NB4 (cell line): ENCODE results near the gene METRN.
A peak's percentile ranks its signal among the peaks of the same experiment; 100 is the strongest.
"Not testable (repeated sequence)": the region's sequence is repeated elsewhere in the genome, so short reads cannot be mapped to it uniquely, and the experiment has no call there.

Source experiments
- DNase-seq: peaks from one replicate; pipeline ENCODE4 v3.0.0; 2010; ENCODE audit warnings: low read depth
- H3K4me3 ChIP-seq: one replicate; pipeline ENCODE4 v1.5.1; 2011; ENCODE audit warnings: mild to moderate bottlenecking, low read depth, low read length, moderate library complexity
- CTCF ChIP-seq: IDR thresholded peaks from one replicate; pipeline ENCODE4 v1.5.1; 2012; ENCODE audit warnings: low read depth, low read length
- MYC ChIP-seq: IDR thresholded peaks from 2 replicates; pipeline ENCODE4 v1.6.1; 2011; ENCODE audit warnings: low read depth, low read length
- POLR2A ChIP-seq: IDR thresholded peaks from 2 replicates; pipeline ENCODE4 v1.6.1; 2011; ENCODE audit warnings: mild to moderate bottlenecking; ENCODE audit not compliant: insufficient read length; ENCODE audit errors: extremely low read depth
- TF ChIP-seq, protein P1 (sequence below): IDR thresholded peaks from 2 replicates; pipeline ENCODE4 v1.6.1; 2011; ENCODE audit warnings: low read depth, low read length

The METRN gene

DNA sequence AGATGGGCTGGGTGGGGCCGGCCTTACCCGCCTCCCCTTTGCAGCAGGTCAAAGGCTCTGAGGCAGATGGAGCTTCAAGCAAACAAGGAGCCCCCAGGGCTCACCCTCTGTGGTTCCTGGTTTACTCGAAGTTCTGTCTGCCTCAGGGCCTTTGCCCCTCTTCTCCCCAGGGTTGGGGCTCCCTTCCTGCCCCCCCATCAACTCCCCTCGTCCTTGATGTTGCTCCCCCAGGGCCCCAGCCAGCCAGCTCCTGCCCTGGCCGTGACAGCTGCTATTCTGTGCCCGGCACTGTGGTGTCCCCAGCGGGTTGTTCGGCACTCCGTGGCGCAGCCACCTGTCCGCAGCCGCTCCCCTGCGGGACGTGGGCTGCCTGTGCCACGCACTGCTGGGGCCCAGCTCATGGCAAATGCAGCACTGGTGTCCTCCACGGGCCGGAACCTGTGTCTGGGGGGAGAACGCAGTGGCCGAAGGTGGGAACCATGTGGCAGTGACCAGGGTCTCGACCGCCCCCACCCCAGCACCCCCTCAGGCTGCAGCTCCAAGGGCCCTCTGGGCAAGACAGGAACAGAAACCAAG is 4.3 kb upstream of the METRN start:
- H3K4me3 ChIP-seq: no peak overlapping the region
- no peak for TF ChIP-seq MYC
- no peak for TF ChIP-seq CTCF
- TF ChIP-seq, protein P1, sequence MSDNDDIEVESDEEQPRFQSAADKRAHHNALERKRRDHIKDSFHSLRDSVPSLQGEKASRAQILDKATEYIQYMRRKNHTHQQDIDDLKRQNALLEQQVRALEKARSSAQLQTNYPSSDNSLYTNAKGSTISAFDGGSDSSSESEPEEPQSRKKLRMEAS: no peak
- TF ChIP-seq POLR2A: no peak
- DNase-seq: no peak

- H3K4me3 ChIP-seq: no peak overlapping the region
- TF ChIP-seq MYC (no peak), CTCF (no peak), POLR2A (no peak)
- TF ChIP-seq, protein P1: no peak
- DNase-seq: no peak
Measured at GRCh38 chr16:711084-711483, 3.8 kb upstream of the METRN start.

DNA sequence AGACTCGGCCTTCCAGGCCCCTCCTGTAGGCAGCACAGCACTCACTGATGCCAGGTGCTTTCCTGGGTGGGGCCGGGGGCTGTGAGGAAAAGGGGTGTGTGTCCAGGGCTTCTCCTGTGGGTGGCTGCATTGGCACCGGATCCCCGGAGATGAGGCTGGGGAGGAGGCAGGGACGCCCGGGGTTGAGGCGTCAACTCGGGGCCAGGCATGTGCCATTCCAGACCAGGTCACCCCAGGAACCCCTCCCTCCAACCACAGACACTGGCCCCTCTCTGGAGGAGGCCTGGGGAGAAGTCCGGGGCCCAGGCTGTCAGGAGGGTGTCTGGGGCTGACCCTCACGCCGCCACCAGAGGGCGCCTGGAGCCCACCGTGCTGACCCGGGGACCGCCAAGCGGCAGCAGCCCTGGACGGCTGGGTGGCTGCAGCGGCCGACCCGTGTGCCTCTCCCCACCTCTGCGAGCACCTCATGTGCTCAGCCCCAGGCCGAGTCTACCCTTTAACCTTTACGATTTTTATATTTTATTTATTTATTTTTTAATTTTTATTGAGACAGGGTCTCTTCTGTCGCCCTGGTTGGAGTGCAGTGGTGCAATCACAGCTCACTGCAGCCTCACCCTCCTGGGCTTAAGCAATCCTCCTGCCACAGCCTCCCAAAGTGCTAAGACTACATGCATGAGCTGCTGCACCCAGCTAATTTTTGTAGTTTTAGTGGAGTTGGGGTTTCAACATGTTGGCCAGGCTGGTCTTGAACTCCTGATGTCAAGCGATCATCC is 3.2 kb upstream of the METRN start:
- TF ChIP-seq MYC (no peak), CTCF (peak; percentile 58), POLR2A (no peak)
- TF ChIP-seq, protein P1: peak; percentile 36; the same call in 1 of the 2 replicates
- DNase-seq: peak; percentile 69
- no peak overlapping the region for H3K4me3 ChIP-seq

- DNase-seq: peak; percentile 56
- not testable (repeated sequence) for H3K4me3 ChIP-seq
Measured at GRCh38 chr16:712740-713250, 2.1 kb upstream of the METRN start.

DNA sequence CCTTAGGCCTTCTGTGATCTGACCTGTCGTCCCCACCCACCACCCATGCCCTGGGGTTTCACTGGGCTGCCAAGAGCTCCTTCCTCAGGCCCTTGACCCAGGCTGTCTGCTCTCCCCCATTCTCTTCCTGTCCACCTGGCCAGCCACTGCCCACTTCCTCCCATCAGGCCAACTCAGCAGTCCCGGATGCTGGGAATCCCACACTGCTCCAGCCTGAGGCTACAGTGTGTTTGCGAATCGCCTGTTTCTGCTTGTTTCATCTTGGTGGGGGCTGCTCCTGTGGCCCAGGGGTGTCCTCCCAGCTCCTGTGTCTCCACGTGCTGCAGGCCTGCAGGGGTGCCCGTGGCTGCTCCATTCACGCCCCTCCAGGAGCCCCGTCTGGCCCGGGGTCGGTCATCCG is 839 bp upstream of the METRN start:
- DNase-seq: no peak
- no peak overlapping the region for H3K4me3 ChIP-seq
- TF ChIP-seq, protein P1: no peak
- TF ChIP-seq CTCF (no peak), POLR2A (no peak), MYC (no peak)

More at GRCh38 chr16:712740-713250, 2.1 kb upstream of the METRN start:
- TF ChIP-seq CTCF: peak; percentile 15
